Ureter (tissue), 1 donor: Measurements from ENCODE around the gene FOXD4L3. TPM values are rescaled to one million over a fixed set of nuclear protein-coding genes. Genes with fewer than 3 reads are reported as not detected.
"Not testable (repeated sequence)": the region's sequence is repeated elsewhere in the genome, so short reads cannot be mapped to it uniquely, and the experiment has no call there.

Experiments
- DNase-seq: peaks from one replicate; pipeline ENCODE4 v3.0.0-alpha.2; 2020; ENCODE audit warnings: low spot score
- total RNA-seq: library from RNA; stranded (reverse); gene quantifications from one replicate; pipeline ENCODE4 v1.2.4, GENCODE V29; 2023
- donor health status: DM: yes; HTN: yes; CAD: no.

The FOXD4L3 gene
- total RNA-seq: not detected

DNA sequence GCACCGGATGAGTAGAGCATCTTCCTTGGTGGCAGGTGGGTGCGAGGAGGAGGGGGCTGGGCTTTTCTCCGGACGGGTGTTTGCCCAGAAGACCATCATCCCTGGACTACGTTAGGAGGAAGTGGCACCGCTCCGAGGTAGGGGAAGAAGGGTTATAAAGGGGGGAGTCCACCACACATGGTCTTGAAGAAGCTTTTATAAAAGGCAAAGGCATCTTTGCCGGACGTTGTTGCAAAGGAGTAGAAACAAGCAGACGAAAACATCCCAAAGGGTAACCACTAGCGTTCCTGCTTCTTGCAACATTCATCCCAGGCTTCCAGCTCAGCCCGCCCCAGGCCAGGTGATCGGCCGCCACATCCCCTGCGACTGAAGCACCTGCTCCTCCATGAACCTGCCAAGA is at the start of gene FOXD4L3:
TSS of gene FOXD4L3 (plus strand) at position 301 of the 400 bp plus-strand sequence. CDS start at position 386, 85 bp downstream.
- DNase-seq: not testable (repeated sequence)

DNA sequence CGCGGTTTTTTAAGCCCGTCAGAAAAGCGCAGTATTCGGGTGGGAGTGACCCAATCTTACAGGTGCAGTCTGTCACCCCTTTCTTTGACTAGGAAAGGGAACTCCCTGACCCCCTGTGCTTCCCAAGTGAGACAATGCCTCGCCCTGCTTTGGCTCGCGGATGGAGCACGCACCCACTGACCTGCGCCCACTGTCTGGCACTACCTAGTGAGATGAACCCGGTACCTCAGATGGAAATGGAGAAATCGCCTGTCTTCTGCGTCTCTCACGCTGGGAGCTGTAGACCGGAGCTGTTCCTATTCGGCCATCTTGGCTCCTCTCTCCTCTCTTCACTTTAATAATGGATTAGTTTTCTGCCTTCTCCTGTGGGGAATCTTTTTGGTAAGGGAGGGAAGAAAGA is 21.6 kb upstream of the FOXD4L3 start:
- DNase-seq: not testable (repeated sequence)

DNA sequence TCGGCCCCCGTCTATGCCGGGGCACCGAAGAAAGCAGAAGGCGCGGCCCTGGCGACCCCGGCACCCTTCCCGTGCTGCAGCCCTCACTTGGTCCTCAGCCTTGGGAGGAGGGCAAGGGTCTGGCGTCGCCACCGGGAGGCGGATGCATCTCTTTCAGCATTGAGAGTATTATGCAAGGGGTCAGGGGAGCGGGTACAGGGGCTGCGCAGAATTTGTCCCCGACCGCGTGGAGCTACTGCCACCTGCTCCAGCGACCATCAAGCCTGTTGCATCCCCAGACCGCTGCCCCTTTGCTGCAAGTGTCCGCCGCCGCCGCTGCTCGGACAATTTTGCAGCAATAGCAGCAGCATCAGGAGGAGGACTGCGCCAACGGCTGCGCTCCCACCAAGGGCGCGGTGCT is 1.1 kb downstream of the FOXD4L3 start:
- not testable (repeated sequence) for DNase-seq

DNA sequence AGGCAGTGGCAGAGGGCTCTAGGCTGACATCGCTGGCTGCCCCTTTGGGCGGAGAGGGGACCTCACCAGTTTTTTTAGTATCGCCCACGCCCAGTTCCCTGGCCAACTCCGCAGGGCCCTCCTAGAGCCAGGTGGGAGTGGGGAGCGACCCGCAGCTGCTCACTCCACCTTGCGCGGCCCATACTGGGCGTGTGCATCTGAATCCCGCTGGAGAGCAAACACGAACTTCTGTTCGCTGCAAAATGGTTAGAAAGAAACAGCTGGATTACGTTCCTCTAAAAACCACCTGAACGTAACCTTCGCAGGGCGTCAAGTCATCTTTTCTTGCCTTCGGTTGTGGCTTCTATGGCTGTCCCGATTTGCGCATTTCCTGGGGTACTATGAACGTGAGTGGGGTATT is 1.5 kb downstream of the FOXD4L3 start:
- not testable (repeated sequence) for DNase-seq

DNA sequence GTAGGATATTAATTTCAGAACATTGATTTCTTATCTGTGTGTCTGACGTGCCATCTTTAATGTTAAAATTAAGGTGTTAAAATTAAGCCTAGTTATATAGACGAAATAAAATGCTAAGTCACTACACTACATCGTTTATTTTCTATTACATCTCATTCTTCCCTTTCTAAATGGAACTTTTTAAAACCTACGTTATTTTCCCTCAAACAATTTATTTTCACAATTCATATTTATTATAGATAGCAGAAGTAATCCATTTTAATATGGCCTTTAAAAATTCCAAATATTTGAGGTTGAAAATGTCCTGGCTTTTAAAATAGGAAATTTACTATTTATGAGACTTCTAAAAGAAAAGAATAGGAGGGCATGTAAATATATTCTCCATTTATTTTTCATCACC is 2.1 kb downstream of the FOXD4L3 start:
- DNase-seq: not testable (repeated sequence)

DNA sequence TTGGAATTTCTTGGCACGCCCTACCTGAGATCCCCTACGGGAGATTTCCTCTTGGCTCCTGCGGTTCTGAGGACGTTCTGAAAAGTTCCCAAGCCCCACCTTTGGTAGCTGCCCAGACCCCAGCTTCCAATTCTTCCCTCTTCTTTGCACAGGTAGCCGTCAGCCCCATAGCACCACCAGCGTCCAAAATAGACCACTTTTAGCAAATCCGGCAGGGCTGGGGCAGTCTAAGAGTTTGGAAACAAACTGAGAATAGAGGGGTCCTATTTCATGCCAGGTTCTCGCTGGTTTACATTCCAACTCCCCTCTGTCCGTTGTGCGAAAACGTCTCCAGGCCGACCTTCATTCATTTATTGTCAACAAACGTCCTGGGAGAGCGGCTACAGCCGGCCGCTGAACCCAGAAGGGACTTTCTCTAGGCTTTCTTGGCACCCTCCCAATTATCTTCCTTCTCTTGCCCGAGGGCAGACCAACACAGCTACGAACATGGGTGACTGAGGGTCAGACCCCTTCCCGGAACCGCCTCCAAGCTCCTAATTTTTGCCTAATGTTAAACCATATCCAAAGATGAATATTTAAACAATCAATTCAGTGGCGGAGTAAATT is 3.1 kb downstream of the FOXD4L3 start:
- not testable (repeated sequence) for DNase-seq

DNA sequence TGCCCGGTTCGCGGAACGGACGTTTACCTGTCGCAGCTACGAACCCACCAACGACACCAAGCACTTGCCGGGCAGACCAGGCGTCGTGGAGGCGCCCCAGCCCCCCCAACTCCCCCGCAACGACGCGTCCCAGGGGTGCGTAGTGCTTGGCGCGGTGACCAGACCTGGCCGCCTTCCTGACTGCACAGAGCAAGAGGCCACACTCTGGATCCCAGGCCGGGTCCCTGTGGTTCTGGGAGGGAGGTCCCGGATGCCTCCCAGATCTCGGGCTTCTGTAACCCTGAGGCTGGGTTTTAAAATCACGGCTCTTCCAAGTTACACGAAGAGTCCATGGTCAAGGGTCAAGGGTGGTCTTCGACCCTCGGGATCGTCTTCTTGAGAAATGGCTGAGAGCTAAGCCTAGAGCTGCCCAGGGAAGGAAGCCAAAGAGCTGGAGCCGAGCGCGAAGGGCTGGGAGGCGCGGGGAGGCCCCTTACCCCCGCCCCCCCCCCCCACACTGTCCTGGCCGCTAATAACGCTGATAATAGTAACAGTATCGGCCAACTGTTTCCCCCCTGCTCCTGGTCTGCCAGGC is 3.8 kb downstream of the FOXD4L3 start:
- not testable (repeated sequence) for DNase-seq

DNA sequence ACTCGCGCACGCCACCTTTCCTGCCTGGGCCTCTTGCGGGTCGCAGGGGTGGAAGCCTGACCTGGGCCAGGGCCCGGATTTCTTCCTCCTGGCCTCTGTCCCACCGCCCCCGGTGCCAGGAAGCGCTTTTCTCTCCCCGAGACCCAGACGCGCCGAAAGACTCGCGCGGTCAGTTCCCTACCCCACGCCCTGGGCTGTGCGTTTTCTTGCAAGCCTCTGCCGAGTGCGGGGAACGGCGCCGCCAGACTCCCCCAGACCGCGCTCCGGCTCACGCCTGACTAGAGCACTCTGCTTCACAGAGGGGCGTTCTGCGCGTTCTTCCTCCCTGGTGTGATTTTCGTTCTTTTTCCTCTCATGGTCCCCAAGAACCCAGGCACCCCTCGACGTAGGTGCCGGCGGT is 4.5 kb downstream of the FOXD4L3 start:
- not testable (repeated sequence) for DNase-seq

DNA sequence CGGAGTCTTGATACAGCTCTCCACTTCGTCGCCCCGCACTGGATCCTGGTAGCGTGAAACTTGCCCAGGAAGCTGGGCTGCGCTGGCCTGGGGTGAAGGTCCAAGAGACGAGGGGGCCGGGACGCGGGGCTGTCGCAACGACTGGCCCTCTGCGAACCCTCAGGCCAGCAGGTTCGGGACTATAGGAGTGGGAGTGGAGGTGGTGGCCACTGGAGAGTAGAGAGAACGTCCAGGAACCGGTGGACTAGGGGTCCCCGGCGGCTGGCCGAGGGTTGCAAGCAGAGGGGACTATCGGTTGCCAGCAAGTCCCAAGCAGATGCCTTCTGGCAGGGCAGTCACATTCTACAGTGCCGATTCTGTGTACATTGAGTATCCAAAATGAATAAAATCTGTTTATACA is 5.0 kb downstream of the FOXD4L3 start:
- DNase-seq: not testable (repeated sequence)

DNA sequence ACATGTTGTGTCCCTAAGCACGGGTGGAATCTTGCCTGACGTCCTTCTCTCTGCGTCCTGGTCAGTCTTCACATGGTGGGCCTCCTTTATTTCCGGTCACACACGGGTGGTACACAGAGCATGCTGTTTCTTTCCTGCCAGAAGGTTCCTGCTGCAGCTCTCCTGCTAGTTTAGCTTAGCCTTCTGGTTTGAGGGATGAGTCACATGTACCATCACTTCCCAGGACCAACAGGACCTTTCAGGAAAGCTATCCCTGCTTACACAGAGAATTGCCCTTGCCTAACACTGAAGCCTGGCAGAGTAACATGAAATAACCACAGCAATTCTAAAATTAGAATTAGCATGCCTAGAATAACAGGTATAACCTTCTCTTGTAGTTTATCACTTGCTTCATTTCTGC is 8.5 kb downstream of the FOXD4L3 start:
- not testable (repeated sequence) for DNase-seq

DNA sequence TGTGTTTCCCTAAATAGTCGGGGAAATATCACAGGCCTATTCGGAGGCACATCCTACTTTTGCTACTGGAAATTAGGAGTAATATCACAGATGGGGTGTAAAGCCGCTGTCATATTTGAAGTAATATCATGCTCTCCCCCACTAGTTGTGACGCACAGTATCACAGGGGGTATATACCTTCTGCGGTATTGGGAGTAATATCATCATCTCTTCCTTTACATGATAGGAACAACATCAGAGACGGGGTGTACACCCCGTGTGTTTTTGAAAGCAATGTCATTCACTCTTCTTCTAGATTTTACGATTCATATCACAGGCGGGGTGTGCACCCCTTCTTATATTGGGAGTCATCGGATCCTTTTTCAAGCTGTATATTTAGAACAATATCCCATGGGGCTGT is 15.5 kb downstream of the FOXD4L3 start:
- not testable (repeated sequence) for DNase-seq

DNA sequence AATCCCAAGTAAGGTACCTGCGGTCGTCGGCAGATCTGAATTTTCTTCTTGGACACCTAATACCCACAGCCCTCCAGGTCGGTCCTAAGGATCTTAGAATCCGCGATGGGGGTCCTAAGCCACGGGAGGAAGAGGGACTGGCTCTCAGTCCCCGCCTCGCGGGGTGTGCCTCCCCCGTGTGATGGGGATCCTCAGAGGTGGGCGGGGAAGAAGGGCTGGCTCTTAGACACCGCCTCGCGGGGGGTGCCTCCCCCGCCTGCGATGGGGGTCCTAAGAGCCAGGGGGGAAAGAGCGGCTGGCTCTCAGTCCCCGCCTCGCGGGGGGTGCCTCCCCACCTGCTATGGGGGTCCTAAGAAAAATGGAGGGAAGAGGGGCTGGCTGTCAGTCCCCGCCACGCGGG is 21.1 kb downstream of the FOXD4L3 start:
- not testable (repeated sequence) for DNase-seq

DNA sequence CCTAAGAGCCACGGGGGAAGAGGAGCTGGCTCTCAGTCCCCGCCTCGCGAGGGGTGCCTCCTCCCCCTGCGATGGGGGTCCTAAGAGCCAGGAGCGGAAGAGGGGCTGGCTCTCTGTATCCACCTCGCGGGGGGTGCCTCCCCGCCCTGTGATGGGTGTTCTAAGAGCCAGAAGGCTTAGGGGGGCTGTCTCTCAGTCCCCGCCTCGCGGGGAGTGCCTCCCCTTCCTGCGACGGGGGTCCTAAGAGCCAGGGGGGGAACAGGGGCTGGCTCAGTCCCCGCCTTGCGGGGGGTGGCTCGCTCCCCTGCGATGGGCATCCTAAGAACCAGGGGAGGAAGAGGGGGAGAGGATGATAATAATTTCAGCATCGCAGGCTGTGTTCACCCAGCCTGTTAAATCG is 21.9 kb downstream of the FOXD4L3 start:
- DNase-seq: not testable (repeated sequence)

DNA sequence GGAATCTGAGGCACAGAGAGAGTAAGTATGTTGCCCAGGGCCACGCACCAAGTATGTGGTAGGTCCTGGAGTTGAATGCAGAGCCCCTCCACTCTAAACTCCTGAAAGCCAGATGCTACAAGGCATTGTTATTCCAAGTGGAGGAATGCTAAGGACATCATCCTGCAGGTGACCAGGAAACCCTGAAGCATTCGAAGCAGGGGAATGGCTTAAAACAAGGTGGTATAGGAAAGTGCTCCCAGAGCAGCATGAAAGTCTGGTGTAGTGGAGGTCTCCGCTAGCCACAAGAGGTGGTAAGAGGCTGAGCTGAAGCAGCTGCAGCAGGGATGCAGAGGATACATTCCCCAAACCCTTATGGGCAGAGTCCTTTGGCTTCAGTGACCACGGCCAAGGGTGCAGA is 26.4 kb downstream of the FOXD4L3 start:
- DNase-seq: not testable (repeated sequence)

DNA sequence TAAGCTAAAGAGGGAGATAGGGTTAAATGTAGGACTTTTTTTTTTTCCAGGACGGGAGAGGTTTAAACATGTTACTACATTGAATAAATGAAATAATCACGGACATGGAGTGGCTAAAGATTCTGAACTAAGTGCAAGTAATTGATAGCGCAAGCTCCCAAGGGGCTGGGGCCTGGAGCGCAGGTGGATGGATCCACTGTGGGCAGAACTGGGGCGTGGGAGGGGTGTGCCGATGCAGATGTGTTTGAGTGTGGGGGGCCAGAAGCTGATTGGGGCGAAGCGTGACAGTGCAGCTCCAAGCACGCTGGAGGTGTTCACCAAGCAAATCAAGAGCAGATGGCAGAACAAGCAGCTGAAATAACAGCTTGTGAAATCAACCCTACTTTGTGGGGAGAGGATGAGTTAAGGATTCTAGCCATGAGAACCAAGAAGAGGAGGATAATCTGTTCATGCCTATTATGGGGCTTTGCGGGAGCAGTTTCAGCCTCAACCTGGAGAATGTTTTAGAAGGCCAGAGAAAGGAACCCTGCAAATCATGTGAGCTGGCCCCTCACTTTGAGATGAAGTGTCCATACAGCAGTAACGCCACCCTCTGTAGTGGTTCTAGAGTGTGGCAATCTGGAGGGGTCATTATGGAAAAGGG is 28.0 kb downstream of the FOXD4L3 start:
- not testable (repeated sequence) for DNase-seq

DNA sequence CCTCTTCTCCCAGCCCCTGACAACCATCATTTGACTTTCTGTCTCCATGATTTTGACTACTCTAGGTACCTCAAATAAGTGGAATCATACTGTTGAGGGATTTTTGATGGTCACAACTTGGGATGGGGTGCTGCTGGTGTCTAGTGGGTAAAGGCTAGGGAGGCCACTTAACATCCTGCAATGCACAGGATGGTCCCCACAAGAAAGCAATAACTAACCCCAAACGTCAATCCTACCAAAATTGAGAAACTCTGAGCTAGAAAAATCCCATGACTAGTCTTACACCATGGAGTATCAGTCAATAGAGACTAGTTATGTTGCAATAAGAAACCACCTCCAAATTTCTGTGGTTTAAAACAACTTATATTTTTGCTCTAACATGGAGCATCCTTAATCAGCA is 29.5 kb downstream of the FOXD4L3 start:
- not testable (repeated sequence) for DNase-seq

DNA sequence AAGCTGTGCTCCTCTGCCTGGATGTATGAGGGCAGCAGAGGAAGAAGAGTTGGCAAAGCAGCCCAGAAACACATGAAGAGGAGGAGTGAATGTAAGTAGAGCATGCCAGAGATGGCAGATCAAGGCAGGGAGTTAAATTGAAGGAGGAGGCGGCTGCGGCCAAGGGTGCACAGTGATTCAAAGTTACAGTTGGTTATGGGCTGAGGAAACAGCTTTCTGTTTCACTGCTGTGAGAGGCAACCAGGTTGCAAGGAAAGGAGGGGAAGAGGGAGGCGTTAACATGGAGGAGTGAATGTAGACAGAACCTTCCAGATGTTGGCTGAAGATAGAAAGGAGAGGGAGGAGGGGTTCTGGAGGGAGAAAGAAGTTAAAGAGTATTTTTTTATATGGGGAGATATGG is 33.3 kb downstream of the FOXD4L3 start:
- not testable (repeated sequence) for DNase-seq

DNA sequence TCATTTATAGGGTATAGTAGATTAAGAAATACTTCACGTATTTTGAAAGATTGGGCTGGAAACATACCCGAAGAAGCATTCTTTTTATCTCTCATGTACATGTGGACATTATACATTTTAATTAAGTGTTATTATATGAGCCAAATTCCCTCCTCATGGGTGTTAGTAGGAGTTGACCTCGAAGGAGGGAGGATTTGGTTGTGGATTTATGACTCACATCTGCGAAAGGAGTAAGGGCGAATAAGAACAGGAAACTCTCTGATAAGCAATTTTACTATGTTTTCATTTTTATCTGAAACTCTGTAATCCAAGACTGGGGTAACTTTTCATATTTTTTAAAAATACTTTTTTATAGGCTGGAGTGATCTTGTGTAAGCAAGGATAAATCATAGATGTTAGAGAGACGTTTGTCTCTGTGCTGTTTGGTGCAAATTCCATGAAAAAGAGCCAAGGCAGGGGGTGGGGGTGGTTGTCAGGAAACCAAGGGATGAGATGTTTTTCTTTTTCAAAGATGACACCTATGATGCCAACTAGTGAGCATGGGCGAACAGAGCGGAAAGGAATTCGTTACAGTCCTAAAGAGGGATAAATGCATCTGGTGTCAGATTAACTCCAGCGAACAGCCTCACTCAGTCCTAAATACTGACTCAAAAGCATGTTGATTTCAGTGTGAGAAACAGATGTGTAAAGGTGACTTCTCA is 34.1 kb downstream of the FOXD4L3 start:
- DNase-seq: not testable (repeated sequence)

DNA sequence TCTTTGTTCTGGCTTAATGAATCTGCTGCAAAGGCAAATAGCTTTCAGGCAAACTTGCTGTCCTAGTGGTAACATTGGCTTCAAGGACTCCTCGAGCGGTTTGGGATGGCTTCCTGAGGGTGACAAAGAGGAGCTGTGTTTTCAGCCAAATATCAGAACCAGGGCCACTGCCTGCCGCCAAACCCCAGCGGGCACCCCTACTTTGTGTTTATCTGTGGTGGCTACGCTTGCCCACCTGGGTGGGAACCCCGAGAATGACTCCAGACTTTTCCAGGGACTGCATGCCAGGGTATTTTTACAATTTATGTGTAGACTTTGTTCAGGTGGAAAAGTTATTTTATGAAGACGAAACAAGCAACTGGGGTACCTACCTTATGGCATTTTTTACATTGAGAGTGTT is 35.3 kb downstream of the FOXD4L3 start:
- not testable (repeated sequence) for DNase-seq

DNA sequence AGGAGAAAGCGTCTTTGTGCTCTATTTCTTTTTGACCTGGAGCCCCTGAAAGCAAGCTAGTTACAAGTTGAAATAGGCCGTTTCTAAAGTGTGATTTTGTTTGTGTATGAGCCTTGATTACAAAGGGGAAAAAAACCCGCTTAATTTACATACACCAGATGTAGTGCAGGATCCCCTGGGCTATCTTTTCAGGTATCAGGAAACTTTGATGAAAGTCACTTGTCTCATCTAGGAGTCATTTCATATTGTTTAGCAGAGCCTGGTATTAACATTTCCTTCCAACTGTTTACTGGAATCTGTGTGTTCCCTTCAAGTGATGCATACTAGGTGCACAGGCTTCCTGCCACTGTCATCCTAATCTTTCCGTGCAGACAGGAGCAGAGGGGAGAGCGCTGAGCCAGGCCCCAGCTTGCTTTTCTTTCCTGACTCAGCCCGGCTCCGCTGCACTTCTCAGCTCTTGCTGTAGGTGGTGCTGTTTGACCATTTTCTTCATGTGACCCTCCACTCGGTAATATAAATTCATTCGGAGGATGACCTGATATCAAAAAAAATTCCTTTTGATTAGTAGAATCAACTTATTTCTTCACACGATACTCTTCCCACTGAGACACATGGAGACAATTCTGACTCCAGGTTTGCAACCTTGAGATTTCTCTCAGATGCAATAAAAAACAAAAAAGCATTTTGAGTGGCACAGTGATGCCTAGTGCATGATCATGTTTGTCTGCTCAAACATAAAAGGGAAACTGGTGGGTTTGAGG is 39.8 kb downstream of the FOXD4L3 start:
- not testable (repeated sequence) for DNase-seq

DNA sequence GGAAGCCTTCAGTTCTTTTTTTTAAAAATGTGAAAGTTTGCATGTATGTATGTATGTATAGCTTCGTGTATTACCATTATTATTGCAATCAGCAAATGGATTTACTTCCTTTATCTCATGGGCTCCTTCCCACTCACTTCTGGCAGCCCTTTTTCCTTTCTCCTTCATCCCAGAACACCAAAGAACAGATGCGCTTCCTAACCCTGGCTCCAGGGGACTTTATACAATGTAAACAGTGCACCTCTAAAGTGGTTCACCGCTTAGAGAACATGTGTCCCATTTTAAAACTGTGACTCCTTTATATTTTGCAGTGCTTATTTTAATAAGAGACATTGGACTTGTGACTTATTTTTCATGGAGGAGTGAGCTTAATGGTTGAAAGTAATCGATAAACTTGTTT is 40.6 kb downstream of the FOXD4L3 start:
- DNase-seq: not testable (repeated sequence)

DNA sequence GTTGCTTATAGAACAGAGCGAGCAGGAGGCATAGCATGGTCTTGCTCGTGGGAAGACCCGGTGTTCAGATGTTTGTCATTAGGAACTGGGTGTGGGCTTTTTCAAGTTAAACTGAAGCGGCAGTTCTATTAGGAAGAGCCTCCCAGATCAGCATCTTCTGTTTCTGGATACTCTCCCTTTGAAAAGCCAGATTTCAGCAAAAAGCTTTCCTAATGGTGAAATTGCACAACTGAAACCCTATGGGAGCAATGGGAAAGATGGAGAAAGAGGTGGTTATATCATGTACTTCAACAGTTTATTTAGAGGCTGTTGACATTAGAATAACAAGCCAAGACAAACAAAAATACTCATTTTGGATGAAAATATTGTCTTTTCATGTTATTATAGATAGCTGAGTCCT is 41.3 kb downstream of the FOXD4L3 start:
- not testable (repeated sequence) for DNase-seq
